Large intestine (tissue), 3 donors: ENCODE measurements around the gene PLA1A. TPM values are rescaled to one million over a fixed set of nuclear protein-coding genes. Genes with fewer than 3 reads are reported as not detected.

Experiments
- DNase-seq, 2 donors: peaks; one replicate each; pipeline versions ENCODE4 v3.0.0 to v3.0.0-alpha.2; 2013
- H3K27ac ChIP-seq: one replicate; pipeline ENCODE4 v1.5.1; 2013; ENCODE audit warnings: low read length
- H3K27me3 ChIP-seq: 2 replicates; pipeline ENCODE4 v1.6.1; 2013; ENCODE audit warnings: low read length; ENCODE audit not compliant: control insufficient read depth, insufficient read depth
- H3K36me3 ChIP-seq: 2 replicates; pipeline ENCODE4 v1.6.1; 2013; ENCODE audit warnings: low read length; ENCODE audit not compliant: control insufficient read depth, insufficient read depth
- H3K4me1 ChIP-seq: one replicate; pipeline ENCODE4 v1.6.1; 2013; ENCODE audit warnings: low read length; ENCODE audit not compliant: control insufficient read depth, insufficient read depth
- H3K4me3 ChIP-seq: one replicate; pipeline ENCODE4 v1.5.1; 2013; ENCODE audit warnings: low read length
- H3K9me3 ChIP-seq: one replicate; pipeline ENCODE4 v1.6.1; 2013; ENCODE audit warnings: mild to moderate bottlenecking, low read depth, low read length, moderate library complexity; ENCODE audit not compliant: control insufficient read depth
- WGBS: methylation state at CpG from one replicate; pipeline ENCODE4 v1.1.5; 2013; ENCODE audit warnings: low lambda C conversion rate; ENCODE audit not compliant: insufficient coverage; 5-methylcytosine and 5-hydroxymethylcytosine counted together
- polyA plus RNA-seq: library from polyadenylated mRNA; unstranded; fragments of 120-200 nt; gene quantifications from one replicate; pipeline ENCODE4 v1.2.1, GENCODE V29; 2013

Gene PLA1A
- polyA plus RNA-seq, 1 donor: 9.3 TPM

- Histone ChIP-seq H3K36me3 (no peaks in the 10 kb centered on the region), H3K27me3 (no peaks in the 10 kb centered on the region), H3K9me3 (no peaks in the 10 kb centered on the region), H3K27ac (no peak overlapping the region), H3K4me3 (no peak overlapping the region), H3K4me1 (no peaks in the 10 kb centered on the region)
- DNase-seq: no peak
- no CpG with 5 or more reads among the region's 1 CpG for WGBS
Measured at GRCh38 chr3:119626196-119626595, 28.5 kb downstream of the PLA1A start.

GRCh38 chr3:119627461-119627860 lies 29.8 kb downstream of the PLA1A start:
- DNase-seq: no peak
- Histone ChIP-seq H3K4me1 (no peaks in the 10 kb centered on the region), H3K4me3 (no peak overlapping the region), H3K9me3 (no peaks in the 10 kb centered on the region), H3K27me3 (no peaks in the 10 kb centered on the region), H3K36me3 (no peaks in the 10 kb centered on the region), H3K27ac (no peak overlapping the region)
- no CpG with 5 or more reads among the region's 8 CpGs for WGBS

- Histone ChIP-seq H3K4me1 (no peaks in the 10 kb centered on the region), H3K9me3 (no peaks in the 10 kb centered on the region), H3K27ac (no peak overlapping the region), H3K36me3 (no peaks in the 10 kb centered on the region), H3K27me3 (no peaks in the 10 kb centered on the region), H3K4me3 (no peak overlapping the region)
- 100% methylated on average over 1 of the region's 4 CpGs for whole genome bisulfite sequencing
- no peak for DNase-seq
Measured at GRCh38 chr3:119628390-119628789, 30.7 kb downstream of the PLA1A start.

- Histone ChIP-seq H3K4me3 (no peak overlapping the region), H3K27me3 (no peaks in the 10 kb centered on the region), H3K9me3 (no peaks in the 10 kb centered on the region), H3K27ac (no peak overlapping the region), H3K4me1 (no peaks in the 10 kb centered on the region), H3K36me3 (no peaks in the 10 kb centered on the region)
- no CpG with 5 or more reads among the region's 1 CpG for WGBS
- DNase-seq: no peak
Measured at GRCh38 chr3:119628816-119629445, 31.2 kb downstream of the PLA1A start.

- DNase-seq: peak; percentile 56 to 63
- no peaks in the 10 kb centered on the region for H3K36me3 ChIP-seq
- H3K27ac ChIP-seq: no peak overlapping the region
- no peaks in the 10 kb centered on the region for H3K9me3 ChIP-seq
- H3K4me1 ChIP-seq: no peaks in the 10 kb centered on the region
- no peak overlapping the region for H3K4me3 ChIP-seq
- WGBS: no CpG with 5 or more reads among the region's 8 CpGs
- H3K27me3 ChIP-seq: no peaks in the 10 kb centered on the region
Measured at GRCh38 chr3:119630128-119630879, 32.6 kb downstream of the PLA1A start.

GRCh38 chr3:119630880-119631329 lies 33.2 kb downstream of the PLA1A start:
- H3K27ac ChIP-seq: no peak overlapping the region
- H3K36me3 ChIP-seq: no peaks in the 10 kb centered on the region
- no peak overlapping the region for H3K4me3 ChIP-seq
- H3K9me3 ChIP-seq: no peaks in the 10 kb centered on the region
- WGBS: no CpG with 5 or more reads among the region's 7 CpGs
- no peak for DNase-seq
- H3K27me3 ChIP-seq: no peaks in the 10 kb centered on the region
- H3K4me1 ChIP-seq: no peaks in the 10 kb centered on the region

- Histone ChIP-seq H3K27me3 (no peaks in the 10 kb centered on the region), H3K36me3 (no peaks in the 10 kb centered on the region), H3K27ac (no peak overlapping the region), H3K4me3 (no peak overlapping the region), H3K4me1 (no peaks in the 10 kb centered on the region), H3K9me3 (no peaks in the 10 kb centered on the region)
- WGBS: 67% methylated on average over 1 of the region's 3 CpGs
- DNase-seq: no peak
Measured at GRCh38 chr3:119631516-119631915, 33.8 kb downstream of the PLA1A start.

- H3K27me3 ChIP-seq: no peaks in the 10 kb centered on the region
- WGBS: 70% methylated on average over 2 of the region's 4 CpGs
- H3K9me3 ChIP-seq: no peaks in the 10 kb centered on the region
- DNase-seq: no peak
- no peaks in the 10 kb centered on the region for H3K36me3 ChIP-seq
- no peak overlapping the region for H3K4me3 ChIP-seq
- H3K4me1 ChIP-seq: no peaks in the 10 kb centered on the region
- no peak overlapping the region for H3K27ac ChIP-seq
Measured at GRCh38 chr3:119632216-119632615, 34.5 kb downstream of the PLA1A start.

- DNase-seq: no peak
Measured at GRCh38 chr3:119632829-119633228, 35.1 kb downstream of the PLA1A start.

GRCh38 chr3:119635719-119636118 lies 38.0 kb downstream of the PLA1A start:
- Histone ChIP-seq H3K27me3 (no peaks in the 10 kb centered on the region), H3K36me3 (no peaks in the 10 kb centered on the region), H3K27ac (no peak overlapping the region), H3K9me3 (no peaks in the 10 kb centered on the region), H3K4me3 (no peak overlapping the region), H3K4me1 (peaks cover 3% of the 10 kb centered on the region)
- no peak for DNase-seq
- no CpG with 5 or more reads among the region's 10 CpGs for WGBS

More at GRCh38 chr3:119632829-119633228, 35.1 kb downstream of the PLA1A start:
- H3K27ac ChIP-seq: no peak overlapping the region
- no peak overlapping the region for H3K4me3 ChIP-seq
- no CpG with 5 or more reads among the region's 4 CpGs for WGBS
- H3K36me3 ChIP-seq: no peaks in the 10 kb centered on the region
- no peaks in the 10 kb centered on the region for H3K9me3 ChIP-seq
- no peaks in the 10 kb centered on the region for H3K27me3 ChIP-seq
- no peaks in the 10 kb centered on the region for H3K4me1 ChIP-seq
